HG02610 (cell line): ENCODE measurements around the gene SLC38A3.
"Not testable (repeated sequence)": the region's sequence is repeated elsewhere in the genome, so short reads cannot be mapped to it uniquely, and the experiment has no call there.

ENCODE experiments used
- ATAC-seq: cut with Tn5 transposase; IDR thresholded peaks from one replicate; pipeline ENCODE4 v1.9.1; 2021; ENCODE audit warnings: mild to moderate bottlenecking, moderate library complexity; ENCODE audit not compliant: unreplicated experiment

Gene SLC38A3

DNA sequence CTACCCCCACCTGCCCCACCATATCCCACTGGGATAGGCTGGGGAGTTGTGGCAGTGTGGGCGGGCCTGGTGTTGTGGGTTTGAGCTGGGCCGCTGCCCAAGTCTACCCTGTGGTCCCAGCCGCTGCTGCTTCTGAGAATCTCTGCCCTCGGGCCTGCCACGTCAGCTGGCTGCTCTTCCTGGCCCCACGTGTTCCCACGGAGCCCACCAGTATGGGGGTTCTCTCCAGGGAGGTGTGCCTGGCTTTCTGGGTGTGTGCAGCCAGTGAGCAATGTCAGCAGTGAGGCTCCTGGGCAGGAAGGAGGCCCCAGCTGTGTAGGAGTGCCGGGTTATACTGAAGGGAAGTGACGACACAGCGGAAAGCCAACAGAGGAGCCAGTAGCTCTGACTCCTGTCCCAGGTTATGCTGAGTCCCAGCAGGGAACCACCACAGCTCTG is 41.5 kb downstream of the SLC38A3 start:
- ATAC-seq = peak; percentile 33

DNA sequence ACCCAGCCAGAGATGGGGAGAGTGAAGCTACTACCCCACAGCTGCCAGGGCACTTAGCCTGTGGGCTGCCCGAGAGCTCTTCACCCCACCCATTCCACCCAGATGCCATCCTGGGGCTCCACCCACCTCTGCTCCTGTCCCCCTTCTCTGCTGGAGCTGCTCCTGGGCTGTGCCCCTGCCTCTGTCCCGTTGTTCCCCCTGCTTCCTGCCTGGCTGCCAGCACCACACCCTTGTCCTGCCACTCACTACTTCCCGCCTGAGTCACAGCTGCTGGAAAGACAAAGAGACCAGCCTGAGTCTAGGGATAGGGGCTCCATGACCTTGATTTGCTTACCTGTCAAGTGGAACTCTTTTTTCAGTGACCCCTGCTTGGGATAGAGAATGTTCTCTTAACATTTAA is 43.3 kb downstream of the SLC38A3 start:
- ATAC-seq = no peak

DNA sequence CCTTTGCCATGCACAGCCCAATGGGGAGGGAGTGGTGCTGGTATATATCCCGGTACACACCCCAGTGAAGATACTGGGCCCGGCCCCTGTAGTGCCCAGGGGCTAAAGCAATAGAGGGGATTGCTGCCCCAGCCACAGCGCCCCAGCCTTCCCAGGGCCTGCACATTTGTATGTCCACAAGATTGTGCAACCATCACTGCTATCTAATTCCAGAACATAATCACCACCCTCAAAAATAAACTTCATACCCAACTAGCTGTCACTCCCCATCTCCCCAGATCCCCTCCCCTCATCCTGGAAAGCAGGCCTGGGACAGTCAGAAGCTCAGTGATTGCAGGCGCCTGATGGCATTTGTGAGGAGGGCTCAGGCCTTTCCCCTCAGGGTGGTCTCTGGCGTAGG is 44.4 kb downstream of the SLC38A3 start:
- ATAC-seq = no peak

DNA sequence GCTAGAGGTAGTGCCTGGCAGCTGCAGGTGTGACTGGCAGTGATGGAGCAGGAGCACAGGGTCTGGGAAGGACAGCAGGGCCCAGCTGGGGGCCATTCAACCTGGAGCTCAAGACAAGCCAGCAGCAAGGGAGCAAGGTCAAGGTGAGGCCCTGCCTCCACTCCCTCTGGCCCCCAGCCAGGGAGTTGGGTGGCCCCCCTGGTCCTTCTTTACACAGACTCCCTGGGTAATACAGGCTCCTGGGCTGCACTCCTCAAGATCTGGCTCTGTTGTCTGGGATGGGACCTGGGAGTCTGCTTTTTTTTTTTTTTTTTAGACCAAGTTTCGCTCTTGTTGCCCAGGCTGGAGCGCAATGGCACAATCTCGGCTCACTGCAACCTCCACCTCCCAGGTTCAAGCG is 45.4 kb downstream of the SLC38A3 start:
- no peak for ATAC-seq

DNA sequence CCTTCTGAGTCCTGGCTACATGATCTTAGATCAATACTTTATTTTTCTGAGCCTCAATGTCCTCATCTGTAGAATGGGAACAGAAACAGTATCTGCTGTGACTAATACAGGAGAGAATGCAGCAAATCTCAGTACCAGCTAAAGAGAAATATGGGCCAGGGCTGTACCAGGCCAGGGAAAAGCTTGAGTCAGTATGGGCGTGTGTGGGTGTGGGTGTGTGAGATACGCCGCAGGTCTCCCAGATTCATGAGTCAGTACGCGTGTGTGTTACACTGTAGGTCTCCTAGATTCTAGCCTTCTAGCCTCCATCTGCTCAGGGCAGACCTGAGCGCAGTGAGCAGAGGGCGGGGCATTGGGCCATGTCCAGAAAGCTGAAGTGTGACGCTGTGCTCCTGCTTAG is 46.1 kb downstream of the SLC38A3 start:
- ATAC-seq = no peak

DNA sequence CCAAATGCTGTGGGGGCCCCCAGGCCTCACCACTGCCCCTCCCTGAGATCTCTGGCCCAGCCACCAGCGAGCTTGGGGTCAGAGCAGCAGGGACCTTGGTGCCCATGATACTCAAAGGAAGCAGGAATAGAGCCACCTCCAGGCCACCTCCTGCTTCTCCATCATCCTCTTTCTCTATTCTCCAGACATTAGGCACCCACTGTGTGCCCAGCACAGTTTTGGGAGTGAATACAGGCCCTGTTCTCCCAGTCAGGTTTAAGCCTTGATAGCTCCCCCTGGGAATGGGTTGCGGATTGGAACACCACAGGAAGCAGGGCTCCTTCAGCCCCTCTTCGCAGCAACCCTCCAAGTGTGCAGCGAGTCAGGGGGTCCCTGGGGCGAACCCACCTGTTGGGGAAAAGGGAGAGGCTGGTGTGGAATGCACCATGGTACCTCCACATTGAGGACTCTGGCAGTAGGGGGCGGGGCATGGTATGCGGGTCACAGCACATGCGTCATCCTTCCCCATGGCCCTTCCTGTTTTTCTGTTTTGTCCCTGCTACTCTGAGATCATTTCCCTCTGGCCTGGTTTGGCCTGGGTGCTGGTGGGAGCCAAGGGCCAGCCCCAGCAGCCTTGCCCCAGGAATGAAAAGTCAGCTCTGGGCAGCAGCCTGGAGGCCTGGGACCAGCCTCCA is 49.6 kb downstream of the SLC38A3 start:
- ATAC-seq = no peak

DNA sequence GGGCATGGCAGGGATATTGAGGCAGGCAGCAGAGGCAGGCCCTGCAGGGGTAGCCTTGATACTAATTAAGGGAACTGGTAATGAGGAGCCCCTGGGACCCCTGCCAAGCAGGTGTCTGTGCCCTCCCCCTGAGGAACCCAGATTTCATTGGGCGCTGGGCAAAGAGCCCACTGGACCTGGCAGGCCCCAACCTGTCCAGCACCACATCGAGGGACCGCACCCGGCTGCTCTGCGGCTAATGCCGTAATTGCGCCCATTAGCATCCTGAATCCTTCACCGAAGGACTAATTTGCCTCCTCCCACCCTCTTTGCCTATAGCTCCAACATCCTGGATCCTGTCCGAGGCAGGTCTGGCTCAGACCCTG is 50.2 kb downstream of the SLC38A3 start:
- no peak for ATAC-seq

DNA sequence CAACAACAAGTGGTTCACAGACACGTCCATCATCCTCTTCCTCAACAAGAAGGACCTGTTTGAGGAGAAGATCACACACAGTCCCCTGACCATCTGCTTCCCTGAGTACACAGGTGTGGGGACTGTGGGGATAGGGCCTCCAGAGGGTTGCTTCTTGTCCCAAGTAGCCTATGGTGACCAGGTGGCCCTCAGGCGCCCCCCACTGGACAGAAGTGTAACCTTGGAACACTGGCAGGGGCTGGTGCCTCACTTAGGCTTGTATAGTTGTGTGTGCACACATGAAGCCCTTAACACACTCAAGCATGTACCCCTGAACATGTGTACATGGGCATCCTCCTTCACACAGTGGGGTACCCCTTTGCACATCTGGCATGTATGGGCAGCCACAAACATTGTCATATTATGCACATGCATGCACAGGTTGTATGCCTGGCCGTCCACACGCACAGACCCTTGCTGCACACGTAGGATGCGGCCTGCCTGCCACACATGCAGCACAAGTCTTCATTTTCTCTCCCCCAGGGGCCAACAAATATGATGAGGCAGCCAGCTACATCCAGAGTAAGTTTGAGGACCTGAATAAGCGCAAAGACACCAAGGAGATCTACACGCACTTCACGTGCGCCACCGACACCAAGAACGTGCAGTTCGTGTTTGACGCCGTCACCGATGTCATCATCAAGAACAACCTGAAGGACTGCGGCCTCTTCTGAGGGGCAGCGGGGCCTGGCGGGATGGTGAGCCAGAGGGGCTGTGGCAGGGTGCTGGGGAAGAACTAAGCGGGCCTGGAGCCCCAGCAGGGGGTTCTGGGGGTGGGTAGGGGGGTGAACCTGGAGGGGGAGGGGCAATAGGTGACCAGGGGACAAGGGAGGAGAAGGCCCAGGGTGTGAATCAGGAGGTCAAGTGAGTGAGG is 52.2 kb downstream of the SLC38A3 start:
- no peak for ATAC-seq

DNA sequence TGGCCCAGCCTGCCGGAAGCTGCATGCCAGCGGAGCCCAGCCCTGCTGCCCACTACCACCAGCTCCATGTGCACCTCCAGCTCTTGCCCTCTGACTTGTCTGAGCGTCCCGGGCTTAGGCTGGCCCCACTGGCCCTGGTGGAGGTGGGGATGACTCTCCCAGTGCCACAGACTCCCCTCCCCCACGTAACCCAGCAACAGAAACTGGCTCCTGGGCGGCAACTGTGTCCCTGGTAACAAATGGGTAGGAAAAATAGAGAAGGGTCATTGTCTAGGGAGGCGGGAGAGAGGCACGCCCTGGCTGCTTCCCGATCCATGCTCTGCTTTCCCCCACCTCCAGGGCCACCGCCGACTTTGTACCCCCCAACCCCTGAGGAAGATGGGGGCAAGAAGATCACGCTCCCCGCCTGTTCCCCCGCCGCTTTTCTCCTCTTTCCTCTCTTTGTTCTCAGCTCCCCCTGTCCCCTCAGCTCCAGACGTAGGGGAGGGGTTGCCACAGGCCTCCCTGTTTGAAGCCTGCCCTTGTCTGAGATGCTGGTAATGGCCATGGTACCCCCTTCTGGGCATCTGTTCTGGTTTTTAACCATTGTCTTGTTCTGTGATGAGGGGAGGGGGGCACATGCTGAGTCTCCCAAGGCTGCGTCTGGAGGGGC is 53.1 kb downstream of the SLC38A3 start:
- ATAC-seq = no peak

DNA sequence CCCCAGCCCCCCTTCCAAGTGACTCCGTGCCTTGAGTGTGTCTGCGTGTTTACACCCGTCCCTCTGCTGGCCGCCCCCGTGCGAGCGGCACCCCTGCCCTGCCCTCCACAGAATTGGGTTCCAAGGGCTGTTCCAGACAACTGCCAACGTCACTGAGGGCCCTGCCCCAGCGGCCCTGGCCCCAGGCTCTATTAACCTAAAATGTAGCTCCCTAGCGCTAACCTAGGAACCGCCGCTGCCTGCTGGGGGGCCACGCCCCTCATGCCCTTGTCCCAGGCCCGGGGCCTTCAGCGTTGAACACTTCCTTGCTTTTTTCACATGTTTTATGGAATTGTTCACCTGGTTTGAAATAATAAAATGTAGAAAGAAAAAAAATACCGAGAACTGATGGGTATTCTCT is 53.9 kb downstream of the SLC38A3 start:
- no peak for ATAC-seq

DNA sequence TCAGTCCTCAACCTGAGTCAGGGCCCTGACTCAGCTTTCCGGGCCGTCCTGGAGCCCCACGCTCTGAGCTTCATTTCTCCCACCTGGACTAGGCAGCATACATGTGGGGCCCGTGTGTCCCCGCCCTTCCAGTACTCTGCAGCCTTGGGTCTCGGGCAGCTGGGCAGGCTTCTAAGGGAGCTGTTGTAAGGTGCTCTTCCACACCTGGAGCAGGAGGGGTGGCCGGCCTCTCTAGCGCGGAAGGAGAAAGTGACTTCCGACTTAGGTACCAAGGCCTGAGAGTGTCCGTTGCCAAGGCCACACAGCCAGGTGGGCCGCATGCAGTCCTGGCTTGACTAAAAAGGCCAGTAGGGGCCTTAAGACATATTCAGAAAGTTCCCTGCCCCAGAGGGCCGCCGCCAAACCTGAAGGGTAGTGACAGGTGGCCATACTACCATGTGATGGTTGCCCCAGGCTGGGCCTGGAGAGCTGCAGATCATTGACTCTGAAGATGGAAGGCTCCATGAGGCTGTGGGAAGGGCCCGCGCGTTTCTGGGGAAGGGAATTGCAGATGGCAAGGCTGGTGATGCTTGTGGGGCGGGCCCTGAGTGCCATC is 54.5 kb downstream of the SLC38A3 start:
- peak; percentile 19 for ATAC-seq

DNA sequence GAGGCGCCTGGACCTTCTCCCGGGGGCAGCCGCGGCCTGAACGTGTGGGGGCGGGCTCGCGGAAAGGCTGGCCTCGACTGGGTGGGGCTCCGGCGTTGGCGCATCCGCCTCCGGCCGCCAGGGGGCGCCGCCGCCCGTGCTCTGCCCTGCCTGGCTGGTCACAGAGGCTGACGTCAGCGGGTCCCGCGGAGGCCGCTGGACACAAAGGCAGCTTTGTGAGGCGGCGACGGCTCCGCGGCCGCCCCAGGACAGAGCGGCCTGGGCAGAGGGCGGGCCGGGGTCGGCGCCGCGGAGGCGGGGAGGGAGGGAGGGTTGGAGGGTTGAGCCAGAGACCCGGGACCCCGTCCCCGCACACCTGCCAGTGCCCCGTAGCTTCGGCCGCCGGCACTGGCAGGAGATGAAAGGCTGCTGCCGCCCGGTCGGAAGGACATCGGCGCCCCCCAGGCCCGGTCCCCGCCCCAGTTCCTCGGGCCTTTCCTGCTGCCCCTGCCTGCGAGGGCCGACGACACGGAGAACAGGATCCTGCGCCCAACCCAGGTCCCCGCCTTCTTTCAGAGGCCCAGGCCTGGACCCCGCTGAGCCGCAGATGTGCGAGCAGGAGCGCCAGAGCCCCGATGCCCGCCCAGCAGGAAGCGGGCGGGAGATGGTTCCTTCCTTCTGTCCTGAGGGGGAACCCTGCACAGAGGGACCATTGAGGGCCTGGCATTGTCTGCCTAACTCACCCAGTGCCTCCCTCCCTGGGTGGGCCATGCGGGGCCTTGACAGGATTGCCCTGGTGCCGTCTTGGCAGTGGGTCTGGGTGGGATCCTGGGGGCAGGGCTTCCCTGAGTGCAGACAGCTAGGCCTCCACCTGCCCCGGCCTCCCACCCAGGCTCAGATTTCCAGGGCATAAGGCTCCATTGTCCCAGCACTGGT is 55.2 kb downstream of the SLC38A3 start:
- peak; percentile 82 for ATAC-seq

DNA sequence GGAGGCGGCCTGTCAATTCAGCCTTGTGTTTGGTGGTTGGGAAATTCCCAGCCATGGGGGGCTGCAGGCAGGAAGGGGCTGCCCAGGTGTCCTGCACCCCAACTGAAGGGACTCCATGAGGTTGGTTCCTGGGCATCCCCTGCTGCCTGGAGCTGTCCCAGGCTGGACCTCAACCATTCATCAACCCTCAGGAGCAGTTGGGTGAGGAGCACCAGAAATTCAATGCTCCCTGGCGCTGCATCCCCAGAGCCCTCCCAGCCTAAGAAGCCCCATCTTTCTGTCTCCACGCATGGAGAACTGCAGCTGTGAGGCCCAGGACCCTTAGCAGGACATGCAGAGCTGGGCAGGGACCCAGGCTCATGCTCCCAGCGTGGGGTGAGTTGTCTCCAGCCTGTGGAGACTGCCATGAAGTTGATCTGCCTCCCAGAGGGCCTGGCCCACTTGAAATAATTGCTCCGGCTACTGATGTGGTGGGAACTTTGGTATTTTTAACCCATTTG is 55.9 kb downstream of the SLC38A3 start:
- no peak for ATAC-seq

DNA sequence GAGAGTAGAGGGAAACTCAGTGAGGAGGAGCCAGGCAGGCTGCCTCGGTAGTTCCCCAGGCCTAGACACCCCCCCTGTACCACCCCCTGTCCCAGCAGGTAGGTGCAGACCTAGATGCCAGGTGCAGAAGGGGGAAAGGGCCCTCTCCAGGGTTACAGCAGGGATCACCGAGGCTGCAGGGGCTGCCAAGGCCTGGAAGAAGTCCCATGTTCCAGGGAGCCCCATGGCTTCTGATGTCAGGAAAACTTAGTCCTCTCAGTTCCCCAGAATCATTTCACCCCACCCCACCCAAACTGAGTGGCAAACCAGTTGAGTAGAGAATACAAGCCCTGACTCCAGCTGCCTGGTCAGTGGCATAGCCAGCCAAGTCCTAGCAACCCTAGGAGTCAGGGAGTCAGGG is 56.4 kb downstream of the SLC38A3 start:
- no peak for ATAC-seq

DNA sequence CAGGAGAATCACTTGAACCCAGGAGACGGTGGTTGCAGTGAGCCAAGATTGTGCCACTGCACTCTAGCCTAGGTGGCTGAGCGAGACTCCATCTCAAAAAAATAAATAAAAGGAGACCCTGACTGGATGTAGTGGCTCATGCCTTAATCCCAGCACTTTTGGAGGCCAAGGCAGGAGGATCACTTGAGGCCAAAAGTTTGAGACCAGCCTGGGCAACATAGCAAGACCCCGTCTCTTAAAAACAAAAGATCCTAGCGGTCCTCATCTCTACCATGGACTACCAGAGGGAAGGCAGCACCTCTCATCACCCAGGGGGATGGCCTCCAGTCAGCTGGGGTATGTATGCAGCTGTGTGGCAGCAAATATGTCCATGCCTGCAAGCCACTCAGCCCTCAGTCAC is 57.1 kb downstream of the SLC38A3 start:
- not testable (repeated sequence) for ATAC-seq

DNA sequence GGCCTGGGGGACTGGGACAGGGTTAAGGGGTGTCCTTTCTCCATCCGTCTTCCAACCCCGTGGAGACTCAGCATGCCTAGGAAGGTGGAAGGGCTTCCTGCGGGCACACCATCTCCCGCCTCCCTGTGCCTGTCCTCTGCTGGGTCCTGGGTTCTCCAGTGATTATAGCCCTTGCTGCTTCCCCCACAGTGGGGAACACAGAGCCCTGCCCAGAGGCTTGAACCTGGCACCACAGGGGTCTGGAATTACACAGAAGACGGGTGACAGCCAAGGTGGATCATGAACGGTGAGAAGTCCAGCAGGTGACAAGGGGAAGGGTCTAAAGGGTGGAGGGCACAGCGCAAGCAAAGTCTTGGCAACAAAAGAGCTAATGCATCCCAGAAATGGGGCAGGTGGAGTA is 57.7 kb downstream of the SLC38A3 start:
- no peak for ATAC-seq

DNA sequence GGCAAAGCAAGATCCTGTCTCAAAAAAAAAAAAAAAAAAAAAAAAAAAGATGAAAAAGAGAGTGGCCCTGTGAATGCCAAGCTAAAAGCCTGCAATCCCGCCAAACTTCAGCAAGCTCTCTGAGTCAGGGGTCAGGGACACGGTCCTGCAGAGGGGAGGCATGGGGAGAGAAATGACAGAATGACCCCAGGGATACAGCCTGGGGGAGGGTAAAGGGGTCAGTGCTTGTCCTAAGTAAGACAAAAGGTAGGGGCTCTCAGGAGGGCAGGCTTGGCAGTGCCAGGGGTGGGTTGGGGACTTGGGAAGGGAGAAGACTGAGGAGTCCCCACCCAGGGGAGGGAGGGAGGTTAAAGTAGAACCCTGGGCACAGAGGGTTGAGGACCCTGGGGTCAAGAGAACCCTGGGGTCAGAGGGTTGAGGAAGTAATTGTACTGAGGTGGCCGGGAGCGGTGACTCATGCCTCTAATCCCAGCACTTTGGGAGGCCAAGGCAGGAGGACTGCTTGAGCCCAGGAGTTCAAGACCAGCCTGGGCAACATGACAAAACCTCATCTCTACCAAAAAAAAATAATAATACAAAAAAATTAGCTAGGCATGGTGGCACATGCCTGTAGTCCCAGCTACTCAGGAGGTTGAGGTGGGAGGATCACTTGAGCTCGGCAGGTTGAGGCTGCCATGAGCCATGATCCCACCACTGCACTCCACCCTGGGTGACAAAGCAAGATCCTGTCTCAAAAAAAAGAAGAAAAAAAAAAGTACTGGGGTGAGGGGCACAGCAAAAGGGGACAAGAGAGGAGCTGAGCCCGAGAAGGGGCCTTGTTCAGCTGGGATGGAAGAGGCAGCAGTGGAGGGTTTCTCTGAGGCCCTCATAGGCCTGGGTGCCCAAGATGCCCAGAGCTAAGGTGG is 58.7 kb downstream of the SLC38A3 start:
- no peak for ATAC-seq

DNA sequence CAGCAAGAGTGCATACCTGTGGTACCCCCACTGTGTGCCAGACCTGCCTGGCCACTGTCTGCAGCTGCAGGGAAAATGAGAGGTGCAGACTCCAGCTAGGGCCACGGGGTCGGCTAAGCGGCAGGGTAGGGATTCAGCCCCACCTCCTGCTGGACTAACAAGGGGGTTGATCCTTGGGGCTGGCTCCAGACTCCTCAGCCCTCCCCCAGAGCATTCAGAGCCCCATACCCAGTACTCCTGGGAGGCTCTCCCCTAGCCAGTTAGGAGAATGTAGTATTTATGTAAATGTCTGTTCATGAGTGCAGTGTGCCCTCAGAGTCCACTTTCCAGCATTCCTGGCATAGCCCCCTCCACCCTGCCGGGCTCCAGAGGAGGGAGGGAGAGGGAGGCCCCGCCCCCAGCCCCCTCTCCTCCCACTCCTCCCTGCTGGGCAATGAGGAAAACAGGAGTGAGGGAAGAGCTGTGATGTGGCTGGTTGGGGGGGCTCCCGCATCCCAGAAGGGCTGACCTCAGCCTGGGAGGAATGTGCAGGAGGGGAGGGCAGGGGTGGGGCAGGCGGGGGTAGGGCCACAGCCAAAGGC is 59.4 kb downstream of the SLC38A3 start:
- no peak for ATAC-seq

DNA sequence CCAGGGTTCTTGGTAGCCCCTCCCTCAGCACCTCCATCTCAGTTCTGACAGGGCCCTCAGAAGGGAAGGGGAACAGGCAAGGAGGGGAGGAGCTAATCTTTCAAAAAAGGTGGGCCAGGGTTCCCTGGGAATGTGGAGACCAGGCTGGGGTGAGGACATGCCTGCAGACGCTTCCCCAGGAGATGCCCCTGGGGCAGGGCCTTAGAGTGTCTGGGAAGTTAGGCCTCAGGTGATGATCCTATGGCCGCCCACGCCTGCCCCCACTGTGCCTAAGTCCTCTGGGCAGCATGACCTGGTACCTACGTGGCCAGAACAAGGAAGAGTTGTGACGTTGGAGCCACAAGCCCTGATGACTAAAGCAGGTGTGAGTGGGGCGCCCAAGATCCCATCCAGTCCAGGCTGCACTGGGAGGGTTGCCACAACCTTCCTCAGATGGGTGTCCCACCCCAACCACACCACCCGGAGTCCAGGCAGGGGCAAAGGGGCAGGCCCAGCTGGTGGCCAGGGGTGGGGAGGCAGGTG is 60.0 kb downstream of the SLC38A3 start:
- ATAC-seq = no peak
